ENCODE measurements around the gene NOS1AP.

Gene NOS1AP

DNA sequence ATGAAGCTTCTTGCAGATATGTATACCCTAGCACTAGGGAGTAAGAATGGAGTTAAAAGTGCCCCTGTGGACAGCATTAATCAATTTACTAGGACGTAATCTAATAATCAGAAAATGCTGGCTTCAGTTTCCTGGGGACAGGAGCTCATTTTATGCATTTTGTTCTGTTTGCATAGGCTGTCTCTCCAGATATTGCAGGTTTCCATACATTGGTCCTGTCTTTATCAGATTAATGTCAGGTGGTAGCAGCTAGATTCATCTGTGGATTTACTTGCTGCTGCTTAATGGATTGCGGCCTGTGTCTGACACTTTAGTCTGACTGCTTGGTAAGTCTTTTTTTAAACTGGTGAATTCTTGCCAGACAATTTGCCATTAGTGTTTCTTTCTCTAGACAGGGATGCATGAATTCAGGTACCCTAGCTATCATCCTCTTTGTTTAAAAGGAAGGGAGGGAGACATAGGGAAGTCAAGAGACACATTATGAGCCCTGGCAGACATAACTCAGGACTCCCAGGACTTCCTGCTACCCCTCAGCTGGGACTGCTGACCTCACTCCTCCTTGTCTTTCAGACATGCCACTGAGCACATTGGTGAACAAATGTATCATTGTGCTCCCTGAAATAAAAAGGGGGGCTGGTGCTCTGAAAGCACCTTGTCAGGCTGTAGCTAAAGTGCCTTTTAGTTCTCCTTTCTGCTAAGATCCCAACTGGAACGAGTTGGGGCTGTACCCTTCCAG is 47.7 kb downstream of the NOS1AP start:
- CTCF ChIA-PET = no interaction called here
- TF ChIP-seq BHLHE40 (IDR thresholded peaks at IDR 0.05; ENCODE audit: borderline replicate concordance) (no peak), ARNT (IDR thresholded peaks at IDR 0.05) (no peak), NFRKB (IDR thresholded peaks at IDR 0.05) (no peak), TARDBP (IDR thresholded peaks at IDR 0.05) (no peak), SUZ12 (IDR thresholded peaks at IDR 0.05) (no peak), ELF4 (IDR thresholded peaks at IDR 0.05) (no peak), ZNF384 (IDR thresholded peaks at IDR 0.05) (no peak), SP1 (IDR thresholded peaks at IDR 0.05) (no peak), FOXA1 (IDR thresholded peaks at IDR 0.05) (no peak), LEF1 (IDR thresholded peaks at IDR 0.05; ENCODE audit: borderline replicate concordance) (no peak), HDGF (IDR thresholded peaks at IDR 0.05; ENCODE audit: borderline replicate concordance) (no peak)
- POLR2A ChIA-PET = interaction anchor here (1.1 kb wide), 1 partner anchor 12 kb away, joined by 4 read pairs; no protein-coding TSS in a partner anchor

DNA sequence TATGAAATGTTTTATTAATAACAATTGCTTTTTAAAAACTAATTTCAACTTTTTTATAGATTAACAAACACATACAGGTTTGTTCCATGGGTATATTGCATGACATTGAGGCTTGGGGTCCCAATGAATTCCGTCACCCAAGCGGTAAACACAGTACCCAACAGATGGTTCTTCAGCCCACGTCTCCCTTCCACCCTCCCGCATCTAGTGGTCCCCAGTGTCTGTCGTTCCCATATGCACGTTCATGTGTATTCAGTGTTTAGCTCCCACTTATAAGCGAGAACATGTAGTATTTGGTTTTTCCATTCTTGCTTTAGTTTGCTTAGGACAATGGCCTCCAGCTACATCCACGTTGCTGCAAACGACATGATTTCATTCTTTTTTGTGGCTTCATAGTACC is 48.6 kb downstream of the NOS1AP start:
- TF ChIP-seq CTBP1 (IDR thresholded peaks at IDR 0.05; ENCODE audit: borderline replicate concordance) (no peak), SUZ12 (IDR thresholded peaks at IDR 0.05) (no peak), LEF1 (IDR thresholded peaks at IDR 0.05; ENCODE audit: borderline replicate concordance) (no peak), ARNT (IDR thresholded peaks at IDR 0.05) (no peak), HDGF (IDR thresholded peaks at IDR 0.05; ENCODE audit: borderline replicate concordance) (no peak), ELF4 (IDR thresholded peaks at IDR 0.05) (no peak), ZNF384 (IDR thresholded peaks at IDR 0.05) (no peak), TARDBP (IDR thresholded peaks at IDR 0.05) (no peak), FOXM1 (IDR thresholded peaks at IDR 0.05; ENCODE audit: borderline replicate concordance) (no peak), BHLHE40 (IDR thresholded peaks at IDR 0.05; ENCODE audit: borderline replicate concordance) (no peak), SP1 (IDR thresholded peaks at IDR 0.05) (no peak), NFRKB (IDR thresholded peaks at IDR 0.05) (no peak), L3MBTL2 (conservative IDR thresholded peaks at IDR 0.05) (no peak), FOXA1 (IDR thresholded peaks at IDR 0.05) (no peak), FOXK2 (IDR thresholded peaks at IDR 0.05) (no peak)
- TF ChIP-seq, protein P1, sequence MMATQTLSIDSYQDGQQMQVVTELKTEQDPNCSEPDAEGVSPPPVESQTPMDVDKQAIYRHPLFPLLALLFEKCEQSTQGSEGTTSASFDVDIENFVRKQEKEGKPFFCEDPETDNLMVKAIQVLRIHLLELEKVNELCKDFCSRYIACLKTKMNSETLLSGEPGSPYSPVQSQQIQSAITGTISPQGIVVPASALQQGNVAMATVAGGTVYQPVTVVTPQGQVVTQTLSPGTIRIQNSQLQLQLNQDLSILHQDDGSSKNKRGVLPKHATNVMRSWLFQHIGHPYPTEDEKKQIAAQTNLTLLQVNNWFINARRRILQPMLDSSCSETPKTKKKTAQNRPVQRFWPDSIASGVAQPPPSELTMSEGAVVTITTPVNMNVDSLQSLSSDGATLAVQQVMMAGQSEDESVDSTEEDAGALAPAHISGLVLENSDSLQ (IDR thresholded peaks at IDR 0.05) = no peak
- DNase-seq (ENCODE audit: extremely low spot score) = no peak
- CTCF ChIA-PET = no interaction called here
- POLR2A ChIA-PET = no interaction called here

More for the DNA sequence above, 47.7 kb downstream of the NOS1AP start:
- no peak for DNase-seq (ENCODE audit: extremely low spot score)

DNA sequence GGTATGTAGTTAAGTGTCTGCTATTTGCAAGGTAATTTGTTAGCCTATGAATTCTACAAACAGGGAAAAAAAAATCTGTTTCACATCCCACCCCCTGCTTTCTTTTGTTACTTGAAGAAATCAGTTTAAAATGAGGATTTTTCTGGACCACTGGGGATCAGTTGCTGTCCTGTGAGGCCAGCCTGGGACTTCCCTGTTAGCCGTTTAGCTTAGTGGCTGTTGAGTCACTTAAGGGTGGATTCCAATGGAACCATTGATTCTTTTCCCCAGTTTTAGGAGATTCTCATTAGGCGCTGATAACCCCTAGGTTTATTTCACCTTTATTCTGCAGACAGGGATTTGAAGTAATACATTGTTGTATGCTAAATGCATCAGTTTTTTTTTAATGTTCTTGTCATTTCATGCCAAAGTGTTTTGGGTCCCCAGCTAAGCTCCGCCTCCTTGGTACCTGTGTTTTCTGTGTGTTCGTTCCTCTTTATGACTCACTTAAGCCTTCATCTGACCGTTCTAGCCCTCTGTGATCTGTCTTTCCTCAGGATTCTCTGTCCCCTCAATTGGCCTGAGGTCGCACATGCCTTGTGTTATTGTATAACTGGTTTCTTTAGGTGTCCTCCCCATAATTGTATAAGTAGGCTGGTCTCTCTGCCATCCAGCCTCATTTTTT is 59.3 kb downstream of the NOS1AP start:
- DNase-seq (ENCODE audit: extremely low spot score) = no peak
- CTCF ChIA-PET = no interaction called here
- POLR2A ChIA-PET = interaction anchor here (0.7 kb wide), 1 partner anchor 81 kb away, joined by 3 read pairs; no protein-coding TSS in a partner anchor
- TF ChIP-seq CTBP1 (IDR thresholded peaks at IDR 0.05; ENCODE audit: borderline replicate concordance) = no peak
- TF ChIP-seq HDGF (IDR thresholded peaks at IDR 0.05; ENCODE audit: borderline replicate concordance) = no peak
- no peak for TF ChIP-seq FOXM1 (IDR thresholded peaks at IDR 0.05; ENCODE audit: borderline replicate concordance)
- TF ChIP-seq, protein P1 (IDR thresholded peaks at IDR 0.05) = no peak
- no peak for TF ChIP-seq SP1 (IDR thresholded peaks at IDR 0.05)
- TF ChIP-seq ARNT (IDR thresholded peaks at IDR 0.05) = no peak
- no peak for TF ChIP-seq NFRKB (IDR thresholded peaks at IDR 0.05)
- no peak for TF ChIP-seq LEF1 (IDR thresholded peaks at IDR 0.05; ENCODE audit: borderline replicate concordance)
- TF ChIP-seq L3MBTL2 (conservative IDR thresholded peaks at IDR 0.05) = no peak
- TF ChIP-seq FOXK2 (IDR thresholded peaks at IDR 0.05) = no peak
- TF ChIP-seq SUZ12 (IDR thresholded peaks at IDR 0.05) = no peak
- no peak for TF ChIP-seq BHLHE40 (IDR thresholded peaks at IDR 0.05; ENCODE audit: borderline replicate concordance)
- TF ChIP-seq FOXA1 (IDR thresholded peaks at IDR 0.05) = no peak
- no peak for TF ChIP-seq TARDBP (IDR thresholded peaks at IDR 0.05)
- no peak for TF ChIP-seq ELF4 (IDR thresholded peaks at IDR 0.05)
- no peak for TF ChIP-seq ZNF384 (IDR thresholded peaks at IDR 0.05)

DNA sequence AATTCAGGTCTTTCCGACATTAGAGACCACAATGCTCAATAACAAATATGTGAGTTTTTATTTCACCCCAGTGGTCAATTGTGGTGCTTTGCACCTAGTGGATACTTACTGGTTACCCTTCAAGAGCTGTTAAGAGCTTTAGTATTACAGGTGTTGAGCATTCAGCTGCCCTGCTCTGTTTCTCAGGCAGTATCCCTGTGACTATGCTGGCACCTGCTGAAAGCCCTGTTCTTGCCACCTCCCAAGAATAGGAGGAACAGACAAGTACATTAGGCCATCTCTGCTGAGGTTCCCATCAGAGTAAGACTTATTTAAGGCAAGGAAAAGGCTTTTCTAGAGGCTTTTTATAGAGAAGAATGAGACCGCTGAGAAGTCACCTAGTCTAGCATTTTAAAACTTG is 60.8 kb downstream of the NOS1AP start:
- TF ChIP-seq LEF1 (IDR thresholded peaks at IDR 0.05; ENCODE audit: borderline replicate concordance) (no peak), HDGF (IDR thresholded peaks at IDR 0.05; ENCODE audit: borderline replicate concordance) (no peak), L3MBTL2 (conservative IDR thresholded peaks at IDR 0.05) (no peak), FOXA1 (IDR thresholded peaks at IDR 0.05) (no peak), ELF4 (IDR thresholded peaks at IDR 0.05) (no peak), SUZ12 (IDR thresholded peaks at IDR 0.05) (no peak), TARDBP (IDR thresholded peaks at IDR 0.05) (no peak), SP1 (IDR thresholded peaks at IDR 0.05) (no peak), ZNF384 (IDR thresholded peaks at IDR 0.05) (no peak), ARNT (IDR thresholded peaks at IDR 0.05) (no peak), FOXK2 (IDR thresholded peaks at IDR 0.05) (no peak), FOXM1 (IDR thresholded peaks at IDR 0.05; ENCODE audit: borderline replicate concordance) (no peak), NFRKB (IDR thresholded peaks at IDR 0.05) (no peak), BHLHE40 (IDR thresholded peaks at IDR 0.05; ENCODE audit: borderline replicate concordance) (no peak), CTBP1 (IDR thresholded peaks at IDR 0.05; ENCODE audit: borderline replicate concordance) (no peak)
- TF ChIP-seq, protein P1 (IDR thresholded peaks at IDR 0.05) = no peak
- POLR2A ChIA-PET = no interaction called here
- DNase-seq (ENCODE audit: extremely low spot score) = no peak
- CTCF ChIA-PET = no interaction called here
